ENCODE results near the gene FAIM2.
"Not testable (repeated sequence)": the region's sequence is repeated elsewhere in the genome, so short reads cannot be mapped to it uniquely, and the experiment has no call there.

The FAIM2 gene

DNA sequence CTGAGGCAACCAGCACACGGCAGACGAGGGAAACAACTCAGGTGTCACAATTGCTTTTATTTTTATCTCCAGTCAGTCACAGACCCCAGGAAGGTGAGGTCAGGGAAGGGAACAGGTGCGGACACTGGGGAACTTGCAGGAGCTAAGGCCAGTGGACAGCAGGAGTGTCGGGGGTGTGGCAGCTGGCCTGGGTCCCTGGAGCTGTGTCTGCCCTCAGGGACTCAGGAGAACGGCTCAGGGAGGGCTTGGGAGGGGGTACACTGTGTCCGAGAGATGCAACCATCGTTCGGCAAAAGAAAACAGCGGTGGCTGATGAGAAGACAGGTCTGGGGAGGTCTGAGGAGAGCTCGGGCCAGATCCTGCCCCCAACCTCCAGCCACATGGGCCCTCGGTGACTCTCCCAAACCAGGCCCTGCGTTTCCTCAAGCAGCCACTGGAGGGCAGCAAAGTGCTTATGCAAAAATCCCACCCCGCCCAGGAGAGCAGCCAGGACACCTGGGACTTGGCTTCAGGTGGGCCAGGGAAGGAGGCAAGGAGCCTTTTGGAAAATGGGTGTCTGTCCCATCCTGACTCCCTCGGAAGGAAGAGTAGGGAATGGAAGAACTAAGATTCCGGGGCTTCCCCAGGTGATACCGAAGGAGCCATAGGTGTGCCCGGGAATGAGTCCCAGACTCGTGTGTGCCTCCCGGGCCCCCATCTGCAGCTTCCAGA is 36.7 kb downstream of the FAIM2 start:
- TF ChIP-seq CTCF (IDR thresholded peaks at IDR 0.05) = peak; percentile 82 to 97
- Histone ChIP-seq H3K36me3 (no peaks in the 10 kb centered on the region), H3K9me3 (no peaks in the 10 kb centered on the region), H3K4me3 (no peak overlapping the region), H3K4me1 (peaks cover 0 to 18% (median 7%) of the 10 kb centered on the region in 4 donors), H3K27ac (no peak overlapping the region), H3K27me3 (peaks cover 0 to 21% of the 10 kb centered on the region in 2 donors)
- peak; percentile 64 to 76 for DNase-seq
- intact Hi-C loops (cut with DNase I; ENCODE audit: low total_unique reads) = loop anchor here (5.0 to 10.0 kb wide), 3 partner anchors 78 to 185 kb away; no protein-coding TSS in a partner anchor

- peaks cover 0 to 23% of the 10 kb centered on the region in 2 donors for H3K27me3 ChIP-seq
- intact Hi-C loops (cut with DNase I; ENCODE audit: low total_unique reads) = loop anchor here (5.0 to 10.0 kb wide), 3 partner anchors 79 to 187 kb away; no protein-coding TSS in a partner anchor
- H3K9me3 ChIP-seq = no peaks in the 10 kb centered on the region
- H3K4me1 ChIP-seq = peaks cover 0 to 18% (median 7%) of the 10 kb centered on the region in 4 donors
- H3K27ac ChIP-seq = no peak overlapping the region
- no peaks in the 10 kb centered on the region for H3K36me3 ChIP-seq
- no peak overlapping the region for H3K4me3 ChIP-seq
- TF ChIP-seq CTCF (IDR thresholded peaks at IDR 0.05) = no peak
- no peak for DNase-seq
These were observed 37.9 kb downstream of the FAIM2 start for GRCh38 chr12:49865782-49866135.

GRCh38 chr12:49865109-49865781 is 38.5 kb downstream of the FAIM2 start:
- no peak for DNase-seq
- Histone ChIP-seq H3K27me3 (peaks cover 0 to 23% of the 10 kb centered on the region in 2 donors), H3K36me3 (no peaks in the 10 kb centered on the region), H3K4me3 (no peak overlapping the region), H3K27ac (no peak overlapping the region), H3K4me1 (peaks cover 0 to 18% (median 7%) of the 10 kb centered on the region in 4 donors), H3K9me3 (no peaks in the 10 kb centered on the region)
- no peak for TF ChIP-seq CTCF (IDR thresholded peaks at IDR 0.05)
- intact Hi-C loops (cut with DNase I; ENCODE audit: low total_unique reads) = loop anchor here (5.0 to 10.0 kb wide), 3 partner anchors 80 to 187 kb away; no protein-coding TSS in a partner anchor

DNA sequence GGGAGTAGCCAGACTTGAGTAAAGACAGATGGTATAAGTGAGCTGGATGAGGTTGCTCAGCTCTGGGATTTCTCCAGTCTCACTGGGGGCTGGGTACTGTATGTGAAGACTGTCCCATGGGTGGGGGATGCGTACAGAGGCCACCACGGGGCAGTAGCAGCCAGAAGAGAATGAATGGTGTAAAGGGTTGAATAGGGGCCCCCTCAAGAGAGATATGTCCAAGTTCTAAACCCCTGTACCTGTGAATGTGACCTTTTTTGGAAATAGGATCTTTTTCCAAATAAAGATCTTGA is 39.0 kb downstream of the FAIM2 start:
- no peak for DNase-seq
- Histone ChIP-seq H3K4me3 (no peak overlapping the region), H3K27me3 (peaks cover 0 to 22% of the 10 kb centered on the region in 2 donors), H3K9me3 (no peaks in the 10 kb centered on the region), H3K27ac (no peak overlapping the region), H3K4me1 (peaks cover 0 to 17% (median 7%) of the 10 kb centered on the region in 4 donors), H3K36me3 (no peaks in the 10 kb centered on the region)
- intact Hi-C loops (cut with DNase I; ENCODE audit: low total_unique reads) = loop anchor here (5.0 to 10.0 kb wide), 3 partner anchors 80 to 188 kb away; no protein-coding TSS in a partner anchor
- TF ChIP-seq CTCF (IDR thresholded peaks at IDR 0.05) = no peak

GRCh38 chr12:49863946-49864797 is 39.5 kb downstream of the FAIM2 start:
- intact Hi-C loops (cut with DNase I; ENCODE audit: low total_unique reads) = loop anchor here (10.0 kb wide), 1 partner anchor 81 kb away; no protein-coding TSS in a partner anchor
- TF ChIP-seq CTCF (IDR thresholded peaks at IDR 0.05) = no peak
- Histone ChIP-seq H3K27ac (no peak overlapping the region), H3K4me3 (no peak overlapping the region), H3K9me3 (no peaks in the 10 kb centered on the region), H3K27me3 (peaks cover 0 to 20% of the 10 kb centered on the region in 2 donors), H3K36me3 (no peaks in the 10 kb centered on the region), H3K4me1 (peaks cover 0 to 11% (median 6%) of the 10 kb centered on the region in 4 donors)
- DNase-seq = no peak

GRCh38 chr12:49860921-49861320 is 42.8 kb downstream of the FAIM2 start:
- H3K4me1 ChIP-seq, H3K27ac ChIP-seq, H3K27me3 ChIP-seq, H3K9me3 ChIP-seq, H3K36me3 ChIP-seq, DNase-seq, H3K4me3 ChIP-seq: not testable (repeated sequence)
- intact Hi-C loops (cut with DNase I; ENCODE audit: low total_unique reads) = loop anchor here (10.0 kb wide), 1 partner anchor 84 kb away; no protein-coding TSS in a partner anchor

GRCh38 chr12:49855890-49856289 is 47.8 kb downstream of the FAIM2 start:
- DNase-seq; H3K36me3 ChIP-seq; H3K27ac ChIP-seq; H3K27me3 ChIP-seq; H3K4me1 ChIP-seq; H3K4me3 ChIP-seq; intact Hi-C loops (cut with DNase I; ENCODE audit: low total_unique reads); H3K9me3 ChIP-seq: not testable (repeated sequence)

All from tibial artery (tissue), 4 donors.